ENCODE data around the gene COL23A1. TPM values are rescaled to one million over a fixed set of nuclear protein-coding genes. Genes with fewer than 3 reads are reported as not detected.

COL23A1 gene
- total and polyA plus RNA-seq, 8 donors: 0.06 to 0.68 (median 0.33) TPM; not detected in 2

DNA sequence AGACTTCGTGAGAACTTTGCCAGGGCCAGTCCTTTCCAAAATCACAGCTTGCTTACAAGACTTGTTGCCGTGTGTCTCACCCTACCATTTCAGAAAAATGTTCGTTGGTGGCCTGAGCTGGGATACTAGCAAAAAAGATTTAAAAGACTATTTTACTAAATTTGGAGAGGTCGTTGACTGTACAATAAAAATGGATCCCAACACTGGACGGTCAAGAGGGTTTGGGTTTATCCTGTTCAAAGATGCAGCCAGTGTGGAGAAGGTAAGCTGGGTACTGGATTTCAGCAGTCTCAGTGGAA is 384.5 kb downstream of the COL23A1 start:
- no peaks in the 10 kb centered on the region for H3K27me3 ChIP-seq
- DNase-seq (no peak), ATAC-seq (no peak), FAIRE-seq (no peak)
- peak overlapping the region; percentile 84 to 98 (median 96) for H3K4me3 ChIP-seq
- H3K27ac ChIP-seq: peak overlapping the region; percentile 73 to 82 (median 78)
- peaks cover 0 to 33% (median 31%) of the 10 kb centered on the region in 3 donors for H3K36me3 ChIP-seq
- intact Hi-C loops (cut with DNase I): no loop called here
- WGBS, 2 donors: 11 to 15% methylated on average over 5 of the region's 5 CpGs
- no peaks in the 10 kb centered on the region for H3K9me3 ChIP-seq
- H3K4me1 ChIP-seq: peaks cover 6 to 25% (median 14%) of the 10 kb centered on the region in 3 donors
- TF ChIP-seq, protein P1, sequence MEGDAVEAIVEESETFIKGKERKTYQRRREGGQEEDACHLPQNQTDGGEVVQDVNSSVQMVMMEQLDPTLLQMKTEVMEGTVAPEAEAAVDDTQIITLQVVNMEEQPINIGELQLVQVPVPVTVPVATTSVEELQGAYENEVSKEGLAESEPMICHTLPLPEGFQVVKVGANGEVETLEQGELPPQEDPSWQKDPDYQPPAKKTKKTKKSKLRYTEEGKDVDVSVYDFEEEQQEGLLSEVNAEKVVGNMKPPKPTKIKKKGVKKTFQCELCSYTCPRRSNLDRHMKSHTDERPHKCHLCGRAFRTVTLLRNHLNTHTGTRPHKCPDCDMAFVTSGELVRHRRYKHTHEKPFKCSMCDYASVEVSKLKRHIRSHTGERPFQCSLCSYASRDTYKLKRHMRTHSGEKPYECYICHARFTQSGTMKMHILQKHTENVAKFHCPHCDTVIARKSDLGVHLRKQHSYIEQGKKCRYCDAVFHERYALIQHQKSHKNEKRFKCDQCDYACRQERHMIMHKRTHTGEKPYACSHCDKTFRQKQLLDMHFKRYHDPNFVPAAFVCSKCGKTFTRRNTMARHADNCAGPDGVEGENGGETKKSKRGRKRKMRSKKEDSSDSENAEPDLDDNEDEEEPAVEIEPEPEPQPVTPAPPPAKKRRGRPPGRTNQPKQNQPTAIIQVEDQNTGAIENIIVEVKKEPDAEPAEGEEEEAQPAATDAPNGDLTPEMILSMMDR (IDR thresholded peaks at IDR 0.05): no peak

DNA sequence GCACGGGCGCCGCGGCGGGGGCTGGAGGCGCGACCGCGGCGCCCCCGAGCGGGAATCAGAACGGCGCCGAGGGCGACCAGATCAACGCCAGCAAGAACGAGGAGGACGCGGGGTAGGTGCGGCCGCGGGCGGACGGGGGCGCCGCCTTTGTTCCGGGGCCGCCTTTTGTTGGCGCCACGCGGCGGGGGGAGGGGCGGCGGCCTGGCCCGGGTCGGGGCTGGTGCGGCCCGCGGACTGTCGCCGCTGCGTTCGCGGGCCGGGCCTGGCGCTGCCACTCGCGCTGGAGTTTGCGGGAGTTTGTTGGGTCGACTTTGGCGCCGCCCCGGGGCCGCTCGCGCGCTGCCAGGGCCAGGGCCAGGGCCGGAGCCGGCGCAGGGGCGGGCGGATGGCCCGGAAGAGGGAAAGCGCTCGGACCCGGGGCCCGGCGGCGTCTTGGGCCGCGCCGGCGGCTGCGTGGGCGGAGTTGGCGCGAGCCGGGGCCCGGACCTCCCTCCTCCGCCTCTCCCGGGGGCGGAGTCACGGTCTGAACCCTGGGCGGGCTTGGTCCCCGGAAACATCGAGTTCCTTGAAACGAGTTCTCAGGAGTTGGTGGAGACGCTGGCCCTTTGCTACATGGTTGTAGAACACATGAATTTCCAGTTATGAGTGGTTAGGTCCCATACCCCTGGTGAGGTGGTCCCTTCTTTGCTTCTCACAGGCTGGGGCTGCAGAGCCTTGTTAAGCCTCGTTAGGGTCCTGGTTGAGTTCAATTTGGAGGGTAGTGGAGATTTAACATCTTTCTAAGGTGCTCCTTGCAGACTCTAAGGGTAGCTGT is 385.1 kb downstream of the COL23A1 start:
- intact Hi-C loops (cut with DNase I): no loop called here
- Histone ChIP-seq H3K4me3 (peak overlapping the region; percentile 84 to 98 (median 96)), H3K27me3 (no peaks in the 10 kb centered on the region), H3K36me3 (peaks cover 0 to 27% (median 25%) of the 10 kb centered on the region in 3 donors), H3K9me3 (no peaks in the 10 kb centered on the region), H3K4me1 (peaks cover 6 to 25% (median 14%) of the 10 kb centered on the region in 3 donors), H3K27ac (peak overlapping the region; percentile 73 to 82 (median 78))
- TF ChIP-seq, protein P1 (IDR thresholded peaks at IDR 0.05): no peak
- WGBS, 2 donors: 1% methylated on average over 67 to 90 of the region's 90 CpGs
- ATAC-seq (peak; percentile 46 to 73 (median 69)), FAIRE-seq (no peak), DNase-seq (peak; percentile 72 to 90 (median 82))

DNA sequence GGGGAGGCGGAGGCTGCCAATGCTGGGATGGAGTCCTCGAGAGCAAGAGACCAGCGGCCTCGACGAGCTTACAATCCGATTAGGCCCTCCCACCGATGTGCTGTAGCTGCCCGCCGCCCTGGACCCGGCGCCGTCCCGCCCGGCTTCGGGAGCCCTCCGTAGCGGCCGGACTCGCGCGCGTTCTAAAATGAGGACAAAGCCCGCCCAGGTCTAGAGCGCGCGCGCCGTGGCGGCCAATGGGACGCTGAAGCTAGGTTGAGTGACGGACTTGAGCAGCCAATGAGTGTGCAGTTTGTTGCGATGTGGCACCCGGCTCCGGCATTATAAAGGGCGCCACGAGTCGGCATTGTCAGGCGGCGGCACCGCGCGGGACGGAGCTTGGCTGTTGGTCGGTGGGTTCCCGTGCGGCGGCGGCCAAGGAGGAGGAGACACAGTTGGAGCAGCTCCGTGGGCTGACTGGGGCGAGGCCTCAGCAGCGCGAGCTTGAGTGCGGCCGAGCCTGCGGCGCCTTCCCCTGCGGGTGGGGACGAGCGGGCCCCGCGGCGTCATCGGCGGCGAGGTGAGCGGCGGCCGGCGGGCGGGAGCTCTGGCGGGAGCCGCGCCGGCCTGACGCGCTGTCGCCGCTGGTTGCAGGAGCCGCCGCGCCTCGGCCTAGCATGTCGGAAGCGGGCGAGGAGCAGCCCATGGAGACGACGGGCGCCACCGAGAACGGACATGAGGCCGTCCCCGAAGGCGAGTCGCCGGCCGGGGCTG is 385.8 kb downstream of the COL23A1 start, which contains the start of gene HNRNPAB:
HNRNPAB (plus strand) TSS at position 352 of the 753 bp plus-strand sequence; CDS start at position 657, 305 bp downstream.
- DNase-seq (peak; percentile 93 to 98 (median 96)), FAIRE-seq (no peak), ATAC-seq (peak; percentile 91 to 95 (median 91))
- Histone ChIP-seq H3K4me3 (peak within 1 kb of the TSS; percentile 84 to 98 (median 96)), H3K27me3 (no peaks in the 10 kb centered on the region), H3K4me1 (peaks cover 6 to 25% (median 14%) of the 10 kb centered on the region in 3 donors), H3K36me3 (peaks cover 0 to 20% (median 17%) of the 10 kb centered on the region in 3 donors), H3K27ac (peak within 1 kb of the TSS; percentile 73 to 82 (median 78)), H3K9me3 (no peaks in the 10 kb centered on the region)
- intact Hi-C loops (cut with DNase I): no loop called here
- 0% methylated on average over 90 to 96 of the region's 96 CpGs for WGBS, 2 donors
- TF ChIP-seq, protein P1 (IDR thresholded peaks at IDR 0.05): no peak

DNA sequence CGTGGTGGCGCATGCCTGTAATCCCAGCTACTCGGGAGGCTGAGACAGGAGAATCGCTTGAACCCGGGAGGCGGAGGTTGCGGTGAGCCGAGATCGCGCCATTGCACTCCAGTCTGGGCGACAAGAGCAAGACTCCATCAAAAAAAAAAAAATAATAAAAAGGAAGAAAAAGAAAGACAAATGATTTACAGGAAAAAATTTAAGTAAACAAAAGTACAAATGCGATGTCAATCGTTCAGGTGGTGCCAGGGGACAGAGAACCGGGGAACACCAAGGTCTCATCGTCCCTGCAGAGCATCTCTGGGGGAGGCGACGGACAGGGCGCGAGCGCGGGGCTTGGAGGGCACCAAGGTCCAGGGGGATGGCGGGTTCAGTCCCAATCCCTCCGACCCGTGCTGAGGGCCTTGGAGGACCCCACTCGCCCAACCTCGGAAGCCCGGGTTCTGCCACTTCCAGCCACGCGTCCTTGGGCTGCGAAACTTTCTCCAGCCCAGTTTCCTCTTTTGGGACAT is 386.5 kb downstream of the COL23A1 start:
- H3K27me3 ChIP-seq: no peaks in the 10 kb centered on the region
- peak overlapping the region in 1 of 4 donors; percentile 78 for H3K27ac ChIP-seq
- no peaks in the 10 kb centered on the region for H3K9me3 ChIP-seq
- intact Hi-C loops (cut with DNase I): no loop called here
- TF ChIP-seq, protein P1 (IDR thresholded peaks at IDR 0.05): no peak
- FAIRE-seq (no peak), DNase-seq (no peak), ATAC-seq (peak; percentile 2 to 6 (median 2))
- H3K4me1 ChIP-seq: peaks cover 6 to 25% (median 14%) of the 10 kb centered on the region in 3 donors
- peak overlapping the region; percentile 84 to 98 (median 96) for H3K4me3 ChIP-seq
- peaks cover 0 to 13% (median 11%) of the 10 kb centered on the region in 3 donors for H3K36me3 ChIP-seq
- 16 to 21% methylated on average over 29 to 30 of the region's 30 CpGs for WGBS, 2 donors
